HepG2 (cell line): ENCODE measurements around the gene PARD3. TPM values are rescaled to one million over a fixed set of nuclear protein-coding genes. Genes with fewer than 3 reads are reported as not detected.

Experiments
- ATAC-seq: fragments of 200-7000 bp; cut with Tn5 transposase; 3 replicates; pipeline ENCODE4 v1.9.1; 2020; ENCODE audit warnings: mild to moderate bottlenecking, moderate library complexity
- BruUV-seq: library from RNA; stranded (reverse); fragments of 400-500 nt; replicated peaks from 2 replicates; lab custom pipeline; 2021; lab: Mats Ljungman, UMichigan
- CTCF ChIA-PET: fragments of 300-600 bp; formaldehyde crosslinking; extraction: SDS; loops from one replicate; lab custom pipeline; 2021; ENCODE audit warnings: low total read pairs, inconsistent platforms, low intra/inter-chr PET ratio; lab: Yijun Ruan, JAX
- POLR2A ChIA-PET: fragments of 350-600 bp; sonication (Branson Sonifier 250); formaldehyde crosslinking; loops from one replicate; lab custom pipeline; 2020; ENCODE audit warnings: antibody characterized with exemption, inconsistent platforms; lab: Yijun Ruan, JAX
- DNase-seq: peaks from one replicate; pipeline ENCODE4 v3.0.0-alpha.2; 2015; ENCODE audit warnings: low spot score
- FAIRE-seq: peaks from 3 replicates; lab custom pipeline; 2011; peaks lifted over from hg19 to GRCh38; lab: Jason Lieb, UNC
- H2AFZ ChIP-seq: one replicate; pipeline ENCODE4 v1.6.1; 2011; ENCODE audit warnings: low read length, inconsistent platforms
- H3K27ac ChIP-seq: fragments of 300-600 bp; 3 replicates; pipeline ENCODE4 v1.8.0; 2011; ENCODE audit warnings: mixed run types, mild to moderate bottlenecking, mixed read lengths, low read length, inconsistent platforms; ENCODE audit not compliant: insufficient read depth; ENCODE audit errors: extremely low read length
- H3K27me3 ChIP-seq, 2 experiments: fragments of 200-600 bp in 1 of 2; 2 replicates in 1 of 2; 3 replicates in 1 of 2; pipeline versions ENCODE4 v1.6.0 to v1.8.0; 2011; ENCODE audit warnings: low read length in 2 of 2, mild to moderate bottlenecking in 2 of 2, moderate library complexity in 2 of 2, inconsistent platforms in 1 of 2; ENCODE audit not compliant: insufficient read depth in 2 of 2, control insufficient read depth in 1 of 2
- H3K36me3 ChIP-seq, 2 experiments: fragments of 200-600 bp in 1 of 2; replicated peaks in 1 of 2; 2 replicates in 1 of 2; 3 replicates in 1 of 2; pipeline versions ENCODE4 v1.5.1 to v1.8.0; 2011; ENCODE audit warnings: low read length in 2 of 2, inconsistent platforms in 1 of 2; ENCODE audit not compliant: insufficient read depth in 2 of 2, control insufficient read depth in 1 of 2
- H3K4me1 ChIP-seq: 2 replicates; pipeline ENCODE4 v1.5.1; 2012; ENCODE audit warnings: low read length, inconsistent platforms; ENCODE audit not compliant: insufficient read depth
- H3K4me2 ChIP-seq: 2 replicates; pipeline ENCODE4 v1.6.0; 2011; ENCODE audit warnings: low read depth, low read length, inconsistent platforms
- H3K4me3 ChIP-seq, 3 experiments: fragments of 200-600 bp in 1 of 3; sonication (generic), shearing (Covaris generic) in 1 of 3; replicated peaks in 1 of 3; 2 replicates each; pipeline ENCODE4 v1.5.1; 2011 to 2016; ENCODE audit warnings: low read length in 3 of 3, inconsistent platforms in 2 of 3, low read depth in 2 of 3, mild to moderate bottlenecking in 2 of 3, control low read depth in 1 of 3, mixed read lengths in 1 of 3; ENCODE audit not compliant: insufficient read depth in 1 of 3
- H3K79me2 ChIP-seq: one replicate; pipeline ENCODE4 v1.6.1; 2011; ENCODE audit warnings: low read length, inconsistent platforms; ENCODE audit not compliant: insufficient read depth
- H3K9ac ChIP-seq: 2 replicates; pipeline ENCODE4 v1.6.0; 2011; ENCODE audit warnings: mild to moderate bottlenecking, low read depth, low read length, inconsistent platforms; ENCODE audit not compliant: insufficient read depth
- H3K9me3 ChIP-seq: 2 replicates; pipeline ENCODE4 v1.5.1; 2012; ENCODE audit warnings: mild to moderate bottlenecking, low read length
- H4K20me1 ChIP-seq: 2 replicates; pipeline ENCODE4 v1.6.0; 2011; ENCODE audit warnings: inconsistent platforms, mild to moderate bottlenecking, low read length, moderate library complexity; ENCODE audit not compliant: insufficient read depth
- MED1 ChIP-seq: sonication (generic); formaldehyde crosslinking; IDR thresholded peaks from 2 replicates; pipeline ENCODE4 v1.4.0; 2020; ENCODE audit warnings: missing genetic modification reagents
- REST ChIP-seq, 2 experiments: IDR thresholded peaks; 2 replicates each; pipeline ENCODE4 v1.6.1; 2011 to 2012; ENCODE audit warnings: low read length in 2 of 2, borderline replicate concordance in 1 of 2, low read depth in 1 of 2, mild to moderate bottlenecking in 1 of 2, moderate library complexity in 1 of 2
- TIGD3 ChIP-seq: sonication (generic); formaldehyde crosslinking; IDR thresholded peaks from 2 replicates; pipeline ENCODE4 v1.5.1; 2020; ENCODE audit warnings: mild to moderate bottlenecking, missing genetic modification reagents, borderline replicate concordance
- ZBTB43 ChIP-seq: sonication (generic); formaldehyde crosslinking; conservative IDR thresholded peaks from 2 replicates; pipeline ENCODE4 v1.4.0; 2020; ENCODE audit warnings: missing genetic modification reagents
- ZNF597 ChIP-seq: sonication (generic); formaldehyde crosslinking; IDR thresholded peaks from 2 replicates; pipeline ENCODE4 v1.5.0; 2020; ENCODE audit warnings: missing genetic modification reagents
- WGBS: methylation state at CpG from one replicate; pipeline ENCODE4 v1.1.6; 2017; ENCODE audit warnings: low lambda C conversion rate; 5-methylcytosine and 5-hydroxymethylcytosine counted together
- in situ Hi-C: cut with HindIII; loops from 2 replicates; pipeline ENCODE4 v1.10.0; 2017; ENCODE audit warnings: low pct_unique_long_range_greater_than_20kb; ENCODE audit not compliant: extremely low pct_ligation_motif_present
- intact Hi-C: fragments of 100-400 bp; cut with micrococcal nuclease; formaldehyde crosslinking; loops from one replicate; pipeline ENCODE4 v1.10.0; 2022; ENCODE audit not compliant: unreplicated experiment
- polyA plus RNA-seq, 8 experiments: library from polyadenylated mRNA; depleted of rRNA in 3 of 8; stranded (reverse) in 7 of 8; unstranded in 1 of 8; fragments of >200 nt; fragmentation: Illumina TruSeq in 4 of 8; extraction: Trizol in 4 of 8; gene quantifications; 2 replicates each; pipeline versions ENCODE4 v1.2.1 to v1.2.3, GENCODE V29; 2011 to 2016; ENCODE audit warnings: low read depth in 4 of 8, missing spikeins in 1 of 8, mixed read lengths in 1 of 8; ENCODE audit not compliant: insufficient read depth in 1 of 8
- total RNA-seq, 5 experiments: library from RNA; depleted of rRNA; stranded (reverse); fragments of >200 nt; fragmentation: Illumina TruSeq; extraction: Trizol; gene quantifications; 2 replicates each; pipeline ENCODE4 v1.2.3, GENCODE V29; 2016; ENCODE audit warnings: low read depth in 1 of 5

Gene PARD3
- total and polyA plus RNA-seq, 2 of the 13 experiments (the other 11 are each of a cell fraction or from before 2014, with no cell fraction given): 40.9 to 60.0 TPM

GRCh38 chr10:34433241-34434076, 381.6 kb downstream of the PARD3 start:
- H3K4me2 ChIP-seq: no peak overlapping the region
- DNase-seq (no peak), ATAC-seq (no peak), FAIRE-seq (no peak)
- H3K4me1 ChIP-seq: 0 out of 2 replicates have a peak, but pooled peaks cover 11% of the 10 kb centered on the region
- H3K4me3 ChIP-seq: no peak overlapping the region
- 95% methylated on average over 4 of the region's 4 CpGs for WGBS
- in situ Hi-C loops: no loop called here
- no peak overlapping the region for H3K27ac ChIP-seq
- TF ChIP-seq ZBTB43 (CRISPR knock-in tag) (no peak), MED1 (CRISPR knock-in tag) (no peak), TIGD3 (CRISPR knock-in tag) (no peak), ZNF597 (CRISPR knock-in tag) (no peak), REST (IDR thresholded peaks at IDR 0.05; ENCODE audit: borderline replicate concordance in 1 of 2, low read depth in 1 of 2, low read length in 2 of 2) (no peak)
- no peaks in the 10 kb centered on the region for H4K20me1 ChIP-seq
- H3K9me3 ChIP-seq: no peaks in the 10 kb centered on the region
- intact Hi-C loops: no loop called here
- no peaks in the 10 kb centered on the region for H3K27me3 ChIP-seq
- ChIA-PET POLR2A (no interaction called here), CTCF (no interaction called here)
- no peaks in the 10 kb centered on the region for H3K36me3 ChIP-seq
- H3K79me2 ChIP-seq: no peaks in the 10 kb centered on the region
- no peak overlapping the region for H2AFZ ChIP-seq
- H3K9ac ChIP-seq: no peak overlapping the region
- no TSS peak for BruUV-seq
